ENCODE data around the gene ZBTB1.
"Not testable (repeated sequence)": the region's sequence is repeated elsewhere in the genome, so short reads cannot be mapped to it uniquely, and the experiment has no call there.

The ZBTB1 gene

GRCh38 chr14:64536488-64537245 lies 32.1 kb downstream of the ZBTB1 start:
- DNase-seq: no peak

- peak; percentile 88 for DNase-seq
These were observed 35.9 kb downstream of the ZBTB1 start, which contains the start of gene HSPA2 for GRCh38 chr14:64540208-64541202. Gene HSPA2, plus strand, starts transcription at chr14:64540741. Its CDS starts 109 bp downstream, at chr14:64540850.

- DNase-seq: no peak
These were observed 36.8 kb downstream of the ZBTB1 start for GRCh38 chr14:64541261-64541971.

- DNase-seq: no peak
These were observed 37.6 kb downstream of the ZBTB1 start for GRCh38 chr14:64541972-64542835.

GRCh38 chr14:64542836-64543201 lies 38.2 kb downstream of the ZBTB1 start:
- DNase-seq: no peak

GRCh38 chr14:64544607-64545312 lies 40.2 kb downstream of the ZBTB1 start:
- DNase-seq: no peak

GRCh38 chr14:64549016-64549415 lies 44.4 kb downstream of the ZBTB1 start:
- DNase-seq: no peak

GRCh38 chr14:64549791-64550620 lies 45.4 kb downstream of the ZBTB1 start, which contains the start of gene PPP1R36:
Gene PPP1R36, plus strand, starts transcription at chr14:64549961. Its CDS starts 37 bp downstream, at chr14:64549998.
- no peak for DNase-seq

GRCh38 chr14:64550621-64551333 lies 46.2 kb downstream of the ZBTB1 start:
- DNase-seq: no peak

GRCh38 chr14:64554556-64554955 lies 50.0 kb downstream of the ZBTB1 start:
- no peak for DNase-seq

- no peak for DNase-seq
These were observed 52.0 kb downstream of the ZBTB1 start for GRCh38 chr14:64556526-64556925.

GRCh38 chr14:64558216-64558615 lies 53.6 kb downstream of the ZBTB1 start:
- DNase-seq: not testable (repeated sequence)

GRCh38 chr14:64561631-64562030 lies 57.1 kb downstream of the ZBTB1 start:
- no peak for DNase-seq

- DNase-seq: no peak
These were observed 57.9 kb downstream of the ZBTB1 start for GRCh38 chr14:64562436-64562835.

GRCh38 chr14:64563696-64564095 lies 59.1 kb downstream of the ZBTB1 start:
- no peak for DNase-seq

- DNase-seq: no peak
These were observed 62.1 kb downstream of the ZBTB1 start for GRCh38 chr14:64566651-64567122.

- DNase-seq: no peak
These were observed 64.6 kb downstream of the ZBTB1 start for GRCh38 chr14:64569138-64569631.

- DNase-seq: not testable (repeated sequence)
These were observed 65.1 kb downstream of the ZBTB1 start for GRCh38 chr14:64569646-64570045.
